HUES64 (cell line): Measurements from ENCODE around the gene OR13H1.
"Not testable (repeated sequence)": the region's sequence is repeated elsewhere in the genome, so short reads cannot be mapped to it uniquely, and the experiment has no call there.

Source experiments
- H3K27ac ChIP-seq: 2 replicates; pipeline ENCODE4 v1.7.0; 2013; ENCODE audit warnings: low read depth, low read length, inconsistent platforms
- H3K27me3 ChIP-seq: 2 replicates; pipeline ENCODE4 v1.6.1; 2013; ENCODE audit warnings: mild to moderate bottlenecking, low read length; ENCODE audit not compliant: insufficient read depth
- H3K36me3 ChIP-seq: 2 replicates; pipeline ENCODE4 v1.6.1; 2013; ENCODE audit warnings: mild to moderate bottlenecking, low read length; ENCODE audit not compliant: insufficient read depth
- H3K4me1 ChIP-seq: 2 replicates; pipeline ENCODE4 v1.6.1; 2013; ENCODE audit warnings: mild to moderate bottlenecking, low read length, moderate library complexity; ENCODE audit not compliant: insufficient read depth
- H3K4me3 ChIP-seq: 2 replicates; pipeline ENCODE4 v1.5.1; 2013; ENCODE audit warnings: mild to moderate bottlenecking, low read length, moderate library complexity
- H3K9ac ChIP-seq: 2 replicates; pipeline ENCODE4 v1.6.1; 2013; ENCODE audit warnings: mild to moderate bottlenecking, low read depth, low read length
- H3K9me3 ChIP-seq: 2 replicates; pipeline ENCODE4 v1.6.1; 2013; ENCODE audit warnings: low read depth, low read length; ENCODE audit not compliant: insufficient read depth
- WGBS: fragments of 150-250, 120-280 bp; methylation state at CpG from one replicate; pipeline ENCODE4 v1.1.7; 2013; ENCODE audit warnings: missing lambda C conversion rate; 5-methylcytosine and 5-hydroxymethylcytosine counted together

The OR13H1 gene

GRCh38 chrX:131572372-131573014, 28.6 kb downstream of the OR13H1 start:
- no peak overlapping the region for H3K9ac ChIP-seq
- no peak overlapping the region for H3K27ac ChIP-seq
- H3K9me3 ChIP-seq: 0 out of 2 replicates have a peak, but pooled peaks cover 3% of the 10 kb centered on the region
- no peaks in the 10 kb centered on the region for H3K27me3 ChIP-seq
- H3K36me3 ChIP-seq: no peaks in the 10 kb centered on the region
- H3K4me1 ChIP-seq: peaks cover 14% of the 10 kb centered on the region; the same call in 1 of the 2 replicates
- WGBS: 80% methylated on average over 4 of the region's 5 CpGs
- no peak overlapping the region for H3K4me3 ChIP-seq

GRCh38 chrX:131577413-131577812, 33.5 kb downstream of the OR13H1 start:
- H3K4me3 ChIP-seq: peak overlapping the region; percentile 86
- no peaks in the 10 kb centered on the region for H3K27me3 ChIP-seq
- H3K27ac ChIP-seq: no peak overlapping the region
- H3K9me3 ChIP-seq: no peaks in the 10 kb centered on the region
- no peaks in the 10 kb centered on the region for H3K36me3 ChIP-seq
- H3K4me1 ChIP-seq: peaks cover 14% of the 10 kb centered on the region; the same call in 1 of the 2 replicates
- H3K9ac ChIP-seq: peak overlapping the region; percentile 71

GRCh38 chrX:131577999-131578734, 34.3 kb downstream of the OR13H1 start:
- Histone ChIP-seq H3K9ac (peak overlapping the region; percentile 71), H3K4me1 (peaks cover 9% of the 10 kb centered on the region; the same call in 1 of the 2 replicates), H3K4me3 (peak overlapping the region; percentile 86), H3K27me3 (no peaks in the 10 kb centered on the region), H3K27ac (no peak overlapping the region), H3K36me3 (no peaks in the 10 kb centered on the region), H3K9me3 (no peaks in the 10 kb centered on the region)
- WGBS: 8% methylated on average over 8 of the region's 11 CpGs

- H3K27ac ChIP-seq: not testable (repeated sequence)
Measured at GRCh38 chrX:131578735-131579367, 35.0 kb downstream of the OR13H1 start.

GRCh38 chrX:131588995-131589394, 45.1 kb downstream of the OR13H1 start:
- Histone ChIP-seq H3K4me3 (no peak overlapping the region), H3K9ac (no peak overlapping the region), H3K4me1 (no peaks in the 10 kb centered on the region), H3K27me3 (no peaks in the 10 kb centered on the region), H3K27ac (no peak overlapping the region), H3K36me3 (no peaks in the 10 kb centered on the region), H3K9me3 (no peaks in the 10 kb centered on the region)
- 89% methylated on average over 3 of the region's 4 CpGs for WGBS

More at GRCh38 chrX:131578735-131579367, 35.0 kb downstream of the OR13H1 start:
- peak overlapping the region; percentile 86 for H3K4me3 ChIP-seq
- not testable (repeated sequence) for H3K4me1 ChIP-seq, H3K36me3 ChIP-seq, H3K9me3 ChIP-seq, H3K27me3 ChIP-seq
- WGBS: 2% methylated on average over 19 of the region's 34 CpGs
- peak overlapping the region; percentile 71 for H3K9ac ChIP-seq
